ENCODE results near the gene MPEG1.

Gene MPEG1

GRCh38 chr11:59195586-59195985 is 17.1 kb downstream of the MPEG1 start:
- TF ChIP-seq FOXM1 (IDR thresholded peaks at IDR 0.05; ENCODE audit: borderline replicate concordance, low read depth) (no peak), TEAD4 (IDR thresholded peaks at IDR 0.05) (no peak)

- no peak for TF ChIP-seq USF1 (IDR thresholded peaks at IDR 0.05)
- TF ChIP-seq MAX (IDR thresholded peaks at IDR 0.05) = no peak
- no peak for TF ChIP-seq RAD21 (IDR thresholded peaks at IDR 0.05; ENCODE audit: low read depth)
- TF ChIP-seq EP300 (IDR thresholded peaks at IDR 0.05; ENCODE audit: borderline replicate concordance) = no peak
- no peak for TF ChIP-seq TEAD4 (IDR thresholded peaks at IDR 0.05)
- no peak for TF ChIP-seq CEBPB (IDR thresholded peaks at IDR 0.05)
- TF ChIP-seq EGR1 (IDR thresholded peaks at IDR 0.05) = no peak
- no peak for TF ChIP-seq YY1 (IDR thresholded peaks at IDR 0.05; ENCODE audit: low read depth)
- no peak for TF ChIP-seq TCF12 (IDR thresholded peaks at IDR 0.05; ENCODE audit: low read depth)
- no peak for TF ChIP-seq NFIC (IDR thresholded peaks at IDR 0.05)
- no peak for TF ChIP-seq TAF1 (IDR thresholded peaks at IDR 0.05; ENCODE audit: low read depth)
- no peak for TF ChIP-seq ZBTB7A (IDR thresholded peaks at IDR 0.05; ENCODE audit: low read depth)
- TF ChIP-seq FOXM1 (IDR thresholded peaks at IDR 0.05; ENCODE audit: borderline replicate concordance, low read depth) = no peak
- TF ChIP-seq CREB1 (IDR thresholded peaks at IDR 0.05; ENCODE audit: low read depth) = no peak
- TF ChIP-seq REST (IDR thresholded peaks at IDR 0.05; ENCODE audit: low read depth) = no peak
Measured at GRCh38 chr11:59193587-59194130, 19.1 kb downstream of the MPEG1 start.

GRCh38 chr11:59192446-59193020 is 20.2 kb downstream of the MPEG1 start:
- TF ChIP-seq TCF12 (IDR thresholded peaks at IDR 0.05; ENCODE audit: low read depth) (no peak), NFIC (IDR thresholded peaks at IDR 0.05) (no peak), CEBPB (IDR thresholded peaks at IDR 0.05) (no peak), YY1 (IDR thresholded peaks at IDR 0.05; ENCODE audit: low read depth) (no peak), CREB1 (IDR thresholded peaks at IDR 0.05; ENCODE audit: low read depth) (no peak), EGR1 (IDR thresholded peaks at IDR 0.05) (no peak), TAF1 (IDR thresholded peaks at IDR 0.05; ENCODE audit: low read depth) (no peak), MAX (IDR thresholded peaks at IDR 0.05) (no peak), EP300 (IDR thresholded peaks at IDR 0.05; ENCODE audit: borderline replicate concordance) (no peak), FOXM1 (IDR thresholded peaks at IDR 0.05; ENCODE audit: borderline replicate concordance, low read depth) (no peak), TEAD4 (IDR thresholded peaks at IDR 0.05) (no peak), ZBTB7A (IDR thresholded peaks at IDR 0.05; ENCODE audit: low read depth) (no peak), USF1 (IDR thresholded peaks at IDR 0.05) (no peak)

- no peak for TF ChIP-seq EP300 (IDR thresholded peaks at IDR 0.05; ENCODE audit: borderline replicate concordance)
- TF ChIP-seq TEAD4 (IDR thresholded peaks at IDR 0.05) = no peak
- TF ChIP-seq YY1 (IDR thresholded peaks at IDR 0.05; ENCODE audit: low read depth) = no peak
- TF ChIP-seq USF1 (IDR thresholded peaks at IDR 0.05) = no peak
- TF ChIP-seq TAF1 (IDR thresholded peaks at IDR 0.05; ENCODE audit: low read depth) = no peak
- no peak for TF ChIP-seq TCF12 (IDR thresholded peaks at IDR 0.05; ENCODE audit: low read depth)
- no peak for TF ChIP-seq NFIC (IDR thresholded peaks at IDR 0.05)
- TF ChIP-seq ZBTB7A (IDR thresholded peaks at IDR 0.05; ENCODE audit: low read depth) = no peak
- no peak for TF ChIP-seq EGR1 (IDR thresholded peaks at IDR 0.05)
- no peak for TF ChIP-seq FOXM1 (IDR thresholded peaks at IDR 0.05; ENCODE audit: borderline replicate concordance, low read depth)
- TF ChIP-seq MAX (IDR thresholded peaks at IDR 0.05) = no peak
- no peak for TF ChIP-seq CREB1 (IDR thresholded peaks at IDR 0.05; ENCODE audit: low read depth)
- no peak for TF ChIP-seq RAD21 (IDR thresholded peaks at IDR 0.05; ENCODE audit: low read depth)
- no peak for TF ChIP-seq CEBPB (IDR thresholded peaks at IDR 0.05)
- no peak for TF ChIP-seq REST (IDR thresholded peaks at IDR 0.05; ENCODE audit: low read depth)
Measured at GRCh38 chr11:59191890-59192289, 20.8 kb downstream of the MPEG1 start.

GRCh38 chr11:59191095-59191494 is 21.6 kb downstream of the MPEG1 start:
- TF ChIP-seq TAF1 (IDR thresholded peaks at IDR 0.05; ENCODE audit: low read depth) = no peak
- TF ChIP-seq EGR1 (IDR thresholded peaks at IDR 0.05) = no peak
- no peak for TF ChIP-seq USF1 (IDR thresholded peaks at IDR 0.05)
- no peak for TF ChIP-seq EP300 (IDR thresholded peaks at IDR 0.05; ENCODE audit: borderline replicate concordance)
- TF ChIP-seq ZBTB7A (IDR thresholded peaks at IDR 0.05; ENCODE audit: low read depth) = no peak
- TF ChIP-seq CREB1 (IDR thresholded peaks at IDR 0.05; ENCODE audit: low read depth) = no peak
- no peak for TF ChIP-seq MAX (IDR thresholded peaks at IDR 0.05)
- no peak for TF ChIP-seq TEAD4 (IDR thresholded peaks at IDR 0.05)
- TF ChIP-seq TCF12 (IDR thresholded peaks at IDR 0.05; ENCODE audit: low read depth) = no peak
- no peak for TF ChIP-seq NFIC (IDR thresholded peaks at IDR 0.05)
- TF ChIP-seq REST (IDR thresholded peaks at IDR 0.05; ENCODE audit: low read depth) = no peak
- no peak for TF ChIP-seq FOXM1 (IDR thresholded peaks at IDR 0.05; ENCODE audit: borderline replicate concordance, low read depth)
- TF ChIP-seq YY1 (IDR thresholded peaks at IDR 0.05; ENCODE audit: low read depth) = no peak
- no peak for TF ChIP-seq CEBPB (IDR thresholded peaks at IDR 0.05)
- no peak for TF ChIP-seq RAD21 (IDR thresholded peaks at IDR 0.05; ENCODE audit: low read depth)

All from Ishikawa (cell line).